HUES48 (cell line): ENCODE measurements around the gene TFPI2.

Experiments used
- H3K27ac ChIP-seq: one replicate; pipeline ENCODE4 v1.7.0; 2013; ENCODE audit warnings: low read depth, low read length, inconsistent platforms
- H3K27me3 ChIP-seq: 2 replicates; pipeline ENCODE4 v1.6.1; 2013; ENCODE audit warnings: mild to moderate bottlenecking, low read length; ENCODE audit not compliant: control insufficient read depth, insufficient read depth
- H3K36me3 ChIP-seq: 2 replicates; pipeline ENCODE4 v1.6.1; 2013; ENCODE audit warnings: low read length; ENCODE audit not compliant: control insufficient read depth, insufficient read depth
- H3K4me1 ChIP-seq: 2 replicates; pipeline ENCODE4 v1.6.1; 2013; ENCODE audit warnings: mild to moderate bottlenecking, low read length; ENCODE audit not compliant: control insufficient read depth, insufficient read depth
- H3K4me3 ChIP-seq: 2 replicates; pipeline ENCODE4 v1.5.1; 2013; ENCODE audit warnings: mild to moderate bottlenecking, low read depth, low read length
- H3K9ac ChIP-seq: 2 replicates; pipeline ENCODE4 v1.6.1; 2013; ENCODE audit warnings: mild to moderate bottlenecking, low read depth, low read length, moderate library complexity
- H3K9me3 ChIP-seq: 2 replicates; pipeline ENCODE4 v1.6.1; 2013; ENCODE audit warnings: low read length; ENCODE audit not compliant: control insufficient read depth, insufficient read depth

TFPI2 gene

DNA sequence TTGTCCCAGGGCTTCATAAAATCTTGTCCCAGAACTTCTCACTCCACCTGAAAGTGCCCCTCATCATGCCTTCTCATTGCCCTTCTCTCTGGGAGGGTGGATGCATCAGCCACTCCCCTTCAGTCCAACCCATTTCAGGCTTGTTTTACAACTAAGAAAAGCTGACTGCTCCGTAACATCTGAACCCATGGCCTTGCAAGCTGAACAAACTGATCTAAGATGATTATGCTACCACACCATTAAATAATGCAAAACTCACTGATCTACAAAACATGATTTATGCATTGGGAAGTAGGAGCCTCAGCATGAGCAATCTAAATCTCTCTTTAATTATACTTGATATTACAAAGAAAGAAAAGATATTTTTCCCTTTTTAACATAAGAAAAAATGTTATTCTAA lies 34.8 kb downstream of the TFPI2 start:
- H3K27ac ChIP-seq = no peak overlapping the region

GRCh38 chr7:93854480-93854879 lies 36.1 kb downstream of the TFPI2 start:
- no peak overlapping the region for H3K4me3 ChIP-seq
- H3K27me3 ChIP-seq = no peaks in the 10 kb centered on the region
- H3K27ac ChIP-seq = no peak overlapping the region
- H3K9me3 ChIP-seq = no peaks in the 10 kb centered on the region
- H3K36me3 ChIP-seq = no peaks in the 10 kb centered on the region
- H3K4me1 ChIP-seq = no peaks in the 10 kb centered on the region
- H3K9ac ChIP-seq = no peak overlapping the region

More for the DNA sequence above, 34.8 kb downstream of the TFPI2 start:
- Histone ChIP-seq H3K4me3 (no peak overlapping the region), H3K4me1 (no peaks in the 10 kb centered on the region), H3K27me3 (no peaks in the 10 kb centered on the region), H3K9ac (no peak overlapping the region), H3K9me3 (no peaks in the 10 kb centered on the region), H3K36me3 (no peaks in the 10 kb centered on the region)

DNA sequence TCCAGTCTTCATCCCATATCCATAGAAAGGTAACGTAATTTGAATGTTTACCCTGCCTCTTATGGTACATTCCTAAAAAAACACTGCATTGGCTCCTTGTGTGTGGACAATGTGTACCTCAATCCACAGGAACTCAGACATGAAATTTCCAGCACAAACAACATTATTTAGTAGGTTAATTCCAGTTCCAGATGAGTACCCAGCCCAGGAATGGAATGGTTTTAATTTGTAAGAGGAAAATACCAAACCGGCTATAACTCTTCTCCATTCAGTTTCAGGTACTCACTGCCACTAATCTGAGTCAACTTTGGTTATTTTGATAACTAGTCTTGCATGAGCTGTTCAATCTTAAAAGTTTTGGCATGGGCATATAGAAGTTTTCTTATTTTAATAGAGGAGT lies 39.0 kb downstream of the TFPI2 start:
- Histone ChIP-seq H3K36me3 (no peaks in the 10 kb centered on the region), H3K4me3 (no peak overlapping the region), H3K9me3 (no peaks in the 10 kb centered on the region), H3K9ac (no peak overlapping the region), H3K4me1 (no peaks in the 10 kb centered on the region), H3K27me3 (no peaks in the 10 kb centered on the region), H3K27ac (no peak overlapping the region)

GRCh38 chr7:93843260-93843659 lies 47.3 kb downstream of the TFPI2 start:
- Histone ChIP-seq H3K9ac (no peak overlapping the region), H3K36me3 (no peaks in the 10 kb centered on the region), H3K9me3 (no peaks in the 10 kb centered on the region), H3K4me3 (no peak overlapping the region), H3K4me1 (peaks cover 6% of the 10 kb centered on the region; the same call in 1 of the 2 replicates), H3K27me3 (no peaks in the 10 kb centered on the region), H3K27ac (no peak overlapping the region)

GRCh38 chr7:93838966-93839365 lies 51.6 kb downstream of the TFPI2 start:
- Histone ChIP-seq H3K4me3 (no peak overlapping the region), H3K36me3 (no peaks in the 10 kb centered on the region), H3K27ac (no peak overlapping the region), H3K4me1 (peaks cover 20% of the 10 kb centered on the region; the same call in 1 of the 2 replicates), H3K9me3 (no peaks in the 10 kb centered on the region), H3K9ac (no peak overlapping the region), H3K27me3 (no peaks in the 10 kb centered on the region)

DNA sequence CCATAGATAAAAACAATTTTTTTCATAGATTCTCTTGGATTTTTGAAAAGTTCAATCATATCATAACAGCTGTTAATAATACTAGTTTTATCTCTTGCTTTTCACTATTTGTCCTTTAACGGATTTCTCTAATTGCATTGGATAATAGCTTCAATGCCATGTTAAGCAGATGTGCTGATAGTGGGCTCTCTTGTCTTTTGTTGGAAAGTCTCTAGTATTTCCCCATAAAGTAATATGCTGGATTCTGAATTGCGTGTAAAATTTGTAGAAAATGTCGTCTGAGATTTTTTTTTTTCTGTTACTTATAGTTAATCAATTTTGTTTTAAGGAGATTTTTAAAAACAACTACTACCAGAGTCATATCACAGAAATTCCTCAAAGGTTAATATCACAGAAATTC lies 53.3 kb downstream of the TFPI2 start:
- no peaks in the 10 kb centered on the region for H3K27me3 ChIP-seq
- H3K36me3 ChIP-seq = no peaks in the 10 kb centered on the region
- H3K4me3 ChIP-seq = no peak overlapping the region
- no peaks in the 10 kb centered on the region for H3K9me3 ChIP-seq
- H3K27ac ChIP-seq = no peak overlapping the region
- H3K4me1 ChIP-seq = peaks cover 20% of the 10 kb centered on the region; the same call in 1 of the 2 replicates
- H3K9ac ChIP-seq = no peak overlapping the region

GRCh38 chr7:93836116-93836515 lies 54.4 kb downstream of the TFPI2 start:
- no peaks in the 10 kb centered on the region for H3K36me3 ChIP-seq
- no peaks in the 10 kb centered on the region for H3K27me3 ChIP-seq
- H3K9me3 ChIP-seq = no peaks in the 10 kb centered on the region
- H3K9ac ChIP-seq = no peak overlapping the region
- peaks cover 20% of the 10 kb centered on the region; the same call in 1 of the 2 replicates for H3K4me1 ChIP-seq
- H3K27ac ChIP-seq = no peak overlapping the region
- H3K4me3 ChIP-seq = no peak overlapping the region; the same call in 1 of the 2 replicates

DNA sequence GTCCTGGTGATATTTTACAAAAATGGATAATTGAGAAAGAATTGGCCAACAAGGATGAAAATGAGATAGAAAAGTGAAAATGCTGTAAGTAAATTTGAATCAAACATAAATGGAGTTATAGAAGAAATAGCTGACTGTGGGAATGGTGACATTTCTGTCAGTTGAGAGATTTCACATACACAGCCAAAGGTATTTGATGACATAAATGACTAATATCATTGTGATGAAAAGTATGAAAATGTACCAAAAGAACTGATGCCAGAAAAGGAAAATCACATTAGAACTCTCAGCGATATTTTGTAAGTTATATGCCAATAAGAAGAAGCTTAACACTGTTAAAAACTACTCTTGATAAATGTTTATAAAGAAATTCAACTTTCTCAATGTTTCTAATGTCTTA lies 54.9 kb downstream of the TFPI2 start:
- Histone ChIP-seq H3K9ac (no peak overlapping the region), H3K36me3 (no peaks in the 10 kb centered on the region), H3K27me3 (no peaks in the 10 kb centered on the region), H3K4me1 (peaks cover 20% of the 10 kb centered on the region; the same call in 1 of the 2 replicates), H3K27ac (no peak overlapping the region), H3K9me3 (no peaks in the 10 kb centered on the region), H3K4me3 (no peak overlapping the region)
